ENCODE results near the gene OXT. TPM values are rescaled to one million over a fixed set of nuclear protein-coding genes. Genes with fewer than 3 reads are reported as not detected.

The OXT gene
- total and polyA plus RNA-seq, 2 of the 13 experiments (the other 11 are each of a cell fraction or from before 2014, with no cell fraction given) = not detected

DNA sequence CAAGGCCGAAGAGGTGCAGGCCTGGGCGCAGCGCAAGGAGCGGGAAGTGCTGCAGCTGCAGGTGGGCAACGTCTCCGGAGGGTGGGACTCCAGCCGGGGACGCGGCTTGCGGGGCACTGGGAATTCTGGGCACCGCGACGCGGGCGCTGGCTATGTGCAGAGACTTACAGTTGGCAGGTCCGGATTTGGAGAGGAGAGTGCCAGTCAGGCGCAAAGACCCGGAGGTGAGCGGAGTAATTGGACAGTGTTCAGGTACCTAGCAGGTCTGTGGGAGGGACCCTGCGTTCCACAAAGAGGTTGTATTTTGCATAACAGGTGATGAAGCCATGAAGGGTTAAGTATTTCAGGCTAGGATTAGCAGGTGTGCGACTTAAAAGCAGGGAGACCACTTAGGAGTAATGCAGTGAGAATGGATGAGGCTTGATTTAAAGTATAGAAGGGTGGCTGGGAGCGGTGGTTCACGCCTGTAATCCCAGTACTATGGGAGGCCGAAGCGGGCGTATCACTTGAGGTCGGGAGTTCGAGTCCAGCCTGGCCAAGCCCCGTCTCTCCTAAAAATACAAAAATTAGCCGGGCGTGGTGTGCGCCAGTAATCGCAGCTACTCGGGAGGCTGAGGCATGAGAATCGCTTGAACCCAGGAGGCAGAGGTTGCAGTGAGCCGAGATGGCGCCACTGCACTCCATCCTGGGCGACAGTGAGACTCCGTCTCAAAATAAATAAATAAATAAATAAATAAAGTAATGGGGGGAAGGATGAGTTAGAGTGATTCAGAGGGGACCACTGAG lies 24.6 kb upstream of the OXT start (continued):
- TF ChIP-seq, protein P1, sequence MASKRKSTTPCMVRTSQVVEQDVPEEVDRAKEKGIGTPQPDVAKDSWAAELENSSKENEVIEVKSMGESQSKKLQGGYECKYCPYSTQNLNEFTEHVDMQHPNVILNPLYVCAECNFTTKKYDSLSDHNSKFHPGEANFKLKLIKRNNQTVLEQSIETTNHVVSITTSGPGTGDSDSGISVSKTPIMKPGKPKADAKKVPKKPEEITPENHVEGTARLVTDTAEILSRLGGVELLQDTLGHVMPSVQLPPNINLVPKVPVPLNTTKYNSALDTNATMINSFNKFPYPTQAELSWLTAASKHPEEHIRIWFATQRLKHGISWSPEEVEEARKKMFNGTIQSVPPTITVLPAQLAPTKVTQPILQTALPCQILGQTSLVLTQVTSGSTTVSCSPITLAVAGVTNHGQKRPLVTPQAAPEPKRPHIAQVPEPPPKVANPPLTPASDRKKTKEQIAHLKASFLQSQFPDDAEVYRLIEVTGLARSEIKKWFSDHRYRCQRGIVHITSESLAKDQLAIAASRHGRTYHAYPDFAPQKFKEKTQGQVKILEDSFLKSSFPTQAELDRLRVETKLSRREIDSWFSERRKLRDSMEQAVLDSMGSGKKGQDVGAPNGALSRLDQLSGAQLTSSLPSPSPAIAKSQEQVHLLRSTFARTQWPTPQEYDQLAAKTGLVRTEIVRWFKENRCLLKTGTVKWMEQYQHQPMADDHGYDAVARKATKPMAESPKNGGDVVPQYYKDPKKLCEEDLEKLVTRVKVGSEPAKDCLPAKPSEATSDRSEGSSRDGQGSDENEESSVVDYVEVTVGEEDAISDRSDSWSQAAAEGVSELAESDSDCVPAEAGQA (IDR thresholded peaks at IDR 0.05; ENCODE audit: low read depth) = no peak
- TF ChIP-seq, protein P1 (CRISPR knock-in tag; IDR thresholded peaks at IDR 0.05; ENCODE audit: borderline replicate concordance) = no peak
- TF ChIP-seq, protein P2, sequence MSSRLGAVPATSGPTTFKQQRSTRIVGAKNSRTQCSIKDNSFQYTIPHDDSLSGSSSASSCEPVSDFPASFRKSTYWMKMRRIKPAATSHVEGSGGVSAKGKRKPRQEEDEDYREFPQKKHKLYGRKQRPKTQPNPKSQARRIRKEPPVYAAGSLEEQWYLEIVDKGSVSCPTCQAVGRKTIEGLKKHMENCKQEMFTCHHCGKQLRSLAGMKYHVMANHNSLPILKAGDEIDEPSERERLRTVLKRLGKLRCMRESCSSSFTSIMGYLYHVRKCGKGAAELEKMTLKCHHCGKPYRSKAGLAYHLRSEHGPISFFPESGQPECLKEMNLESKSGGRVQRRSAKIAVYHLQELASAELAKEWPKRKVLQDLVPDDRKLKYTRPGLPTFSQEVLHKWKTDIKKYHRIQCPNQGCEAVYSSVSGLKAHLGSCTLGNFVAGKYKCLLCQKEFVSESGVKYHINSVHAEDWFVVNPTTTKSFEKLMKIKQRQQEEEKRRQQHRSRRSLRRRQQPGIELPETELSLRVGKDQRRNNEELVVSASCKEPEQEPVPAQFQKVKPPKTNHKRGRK (CRISPR knock-in tag; IDR thresholded peaks at IDR 0.05) = no peak
- TF ChIP-seq NFE2 (CRISPR knock-in tag; IDR thresholded peaks at IDR 0.05) = no peak
- TF ChIP-seq ZNF160 (CRISPR knock-in tag; IDR thresholded peaks at IDR 0.05) = 0 out of 2 replicates have a peak, but pooled peaks have one; percentile 2
- TF ChIP-seq EEA1 (CRISPR knock-in tag; IDR thresholded peaks at IDR 0.05; ENCODE audit: borderline replicate concordance) = no peak
- TF ChIP-seq, protein P3, sequence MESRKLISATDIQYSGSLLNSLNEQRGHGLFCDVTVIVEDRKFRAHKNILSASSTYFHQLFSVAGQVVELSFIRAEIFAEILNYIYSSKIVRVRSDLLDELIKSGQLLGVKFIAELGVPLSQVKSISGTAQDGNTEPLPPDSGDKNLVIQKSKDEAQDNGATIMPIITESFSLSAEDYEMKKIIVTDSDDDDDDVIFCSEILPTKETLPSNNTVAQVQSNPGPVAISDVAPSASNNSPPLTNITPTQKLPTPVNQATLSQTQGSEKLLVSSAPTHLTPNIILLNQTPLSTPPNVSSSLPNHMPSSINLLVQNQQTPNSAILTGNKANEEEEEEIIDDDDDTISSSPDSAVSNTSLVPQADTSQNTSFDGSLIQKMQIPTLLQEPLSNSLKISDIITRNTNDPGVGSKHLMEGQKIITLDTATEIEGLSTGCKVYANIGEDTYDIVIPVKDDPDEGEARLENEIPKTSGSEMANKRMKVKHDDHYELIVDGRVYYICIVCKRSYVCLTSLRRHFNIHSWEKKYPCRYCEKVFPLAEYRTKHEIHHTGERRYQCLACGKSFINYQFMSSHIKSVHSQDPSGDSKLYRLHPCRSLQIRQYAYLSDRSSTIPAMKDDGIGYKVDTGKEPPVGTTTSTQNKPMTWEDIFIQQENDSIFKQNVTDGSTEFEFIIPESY (CRISPR knock-in tag; IDR thresholded peaks at IDR 0.05) = 0 out of 2 replicates have a peak, but pooled peaks have one; percentile 12
- TF ChIP-seq, protein P4, sequence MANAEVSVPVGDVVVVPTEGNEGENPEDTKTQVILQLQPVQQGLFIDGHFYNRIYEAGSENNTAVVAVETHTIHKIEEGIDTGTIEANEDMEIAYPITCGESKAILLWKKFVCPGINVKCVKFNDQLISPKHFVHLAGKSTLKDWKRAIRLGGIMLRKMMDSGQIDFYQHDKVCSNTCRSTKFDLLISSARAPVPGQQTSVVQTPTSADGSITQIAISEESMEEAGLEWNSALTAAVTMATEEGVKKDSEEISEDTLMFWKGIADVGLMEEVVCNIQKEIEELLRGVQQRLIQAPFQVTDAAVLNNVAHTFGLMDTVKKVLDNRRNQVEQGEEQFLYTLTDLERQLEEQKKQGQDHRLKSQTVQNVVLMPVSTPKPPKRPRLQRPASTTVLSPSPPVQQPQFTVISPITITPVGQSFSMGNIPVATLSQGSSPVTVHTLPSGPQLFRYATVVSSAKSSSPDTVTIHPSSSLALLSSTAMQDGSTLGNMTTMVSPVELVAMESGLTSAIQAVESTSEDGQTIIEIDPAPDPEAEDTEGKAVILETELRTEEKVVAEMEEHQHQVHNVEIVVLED (CRISPR knock-in tag; IDR thresholded peaks at IDR 0.05; ENCODE audit: borderline replicate concordance) = no peak
- TF ChIP-seq, protein P5, sequence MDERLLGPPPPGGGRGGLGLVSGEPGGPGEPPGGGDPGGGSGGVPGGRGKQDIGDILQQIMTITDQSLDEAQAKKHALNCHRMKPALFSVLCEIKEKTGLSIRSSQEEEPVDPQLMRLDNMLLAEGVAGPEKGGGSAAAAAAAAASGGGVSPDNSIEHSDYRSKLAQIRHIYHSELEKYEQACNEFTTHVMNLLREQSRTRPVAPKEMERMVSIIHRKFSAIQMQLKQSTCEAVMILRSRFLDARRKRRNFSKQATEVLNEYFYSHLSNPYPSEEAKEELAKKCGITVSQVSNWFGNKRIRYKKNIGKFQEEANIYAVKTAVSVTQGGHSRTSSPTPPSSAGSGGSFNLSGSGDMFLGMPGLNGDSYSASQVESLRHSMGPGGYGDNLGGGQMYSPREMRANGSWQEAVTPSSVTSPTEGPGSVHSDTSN (CRISPR knock-in tag; IDR thresholded peaks at IDR 0.05) = peak; percentile 46
- no peak for TF ChIP-seq ZNF367 (CRISPR knock-in tag; IDR thresholded peaks at IDR 0.05; ENCODE audit: borderline replicate concordance)
- TF ChIP-seq ZNF234 (CRISPR knock-in tag; conservative IDR thresholded peaks at IDR 0.05) = 0 out of 2 replicates have a peak, but pooled peaks have one; percentile 3
- TF ChIP-seq ZNF781 (CRISPR knock-in tag; IDR thresholded peaks at IDR 0.05; ENCODE audit: borderline replicate concordance, not compliant biosample characterization) = no peak
- 0 out of 2 replicates have a peak, but pooled peaks have one; percentile 17 for TF ChIP-seq HNRNPL (IDR thresholded peaks at IDR 0.05; ENCODE audit: low read depth, low read length)
